K562 (cell line): Measurements from ENCODE around the gene ZFAND3. TPM values are rescaled to one million over a fixed set of nuclear protein-coding genes. Genes with fewer than 3 reads are reported as not detected.

Source experiments
- ATAC-seq: fragments of 200-7000 bp; cut with Tn5 transposase; 3 replicates; pipeline ENCODE4 v1.9.1; 2020; ENCODE audit warnings: moderate library complexity
- BruUV-seq: library from RNA; stranded (reverse); fragments of 400-500 nt; replicated peaks from 2 replicates; lab custom pipeline; 2021; lab: Mats Ljungman, UMichigan
- CTCF ChIA-PET: fragments of 300-600 bp; formaldehyde crosslinking; extraction: SDS; loops from one replicate; lab custom pipeline; 2021; ENCODE audit warnings: low intra/inter-chr PET ratio; lab: Yijun Ruan, JAX
- POLR2A ChIA-PET: fragments of 300-600, 350-650 bp; sonication (Branson Sonifier 250); formaldehyde crosslinking; extraction: SDS; loops from one replicate; lab custom pipeline; 2021; ENCODE audit warnings: antibody characterized with exemption, inconsistent platforms; lab: Yijun Ruan, JAX
- DNase-seq, 4 experiments: peaks; one replicate each; pipeline versions ENCODE4 v3.0.0 to v3.0.0-alpha.2; 2011 to 2018; ENCODE audit warnings: low spot score in 3 of 4, mixed read lengths in 3 of 4; ENCODE audit errors: extremely low read depth in 1 of 4
- FAIRE-seq: peaks from 2 replicates; lab custom pipeline; 2011; peaks lifted over from hg19 to GRCh38; lab: Jason Lieb, UNC
- H2AFZ ChIP-seq: 2 replicates; pipeline ENCODE4 v1.6.0; 2011; ENCODE audit warnings: low read depth, low read length, control low read depth, inconsistent platforms
- H3K27ac ChIP-seq: fragments of 200-600 bp; 3 replicates; pipeline ENCODE4 v1.8.0; 2011; ENCODE audit warnings: low read depth, mild to moderate bottlenecking, control low read depth, inconsistent platforms, low read length, moderate library complexity, mixed read lengths; ENCODE audit errors: extremely low read depth
- H3K27me3 ChIP-seq, 2 experiments: fragments of 300-600 bp in 1 of 2; 2 replicates in 1 of 2; 3 replicates in 1 of 2; pipeline versions ENCODE4 v1.6.0 to v1.8.0; 2011; ENCODE audit warnings: inconsistent platforms in 2 of 2, low read length in 2 of 2, mild to moderate bottlenecking in 1 of 2, mixed read lengths in 1 of 2, moderate library complexity in 1 of 2; ENCODE audit not compliant: control insufficient read depth in 2 of 2, insufficient read depth in 2 of 2
- H3K36me3 ChIP-seq: fragments of 300-600 bp; 3 replicates; pipeline ENCODE4 v1.8.0; 2011; ENCODE audit warnings: mild to moderate bottlenecking, low read length, inconsistent platforms; ENCODE audit not compliant: control insufficient read depth, insufficient read depth
- H3K4me1 ChIP-seq, 2 experiments: fragments of 200-600 bp in 1 of 2; replicated peaks in 1 of 2; 2 replicates in 1 of 2; 3 replicates in 1 of 2; pipeline versions ENCODE4 v1.5.1 to v1.8.0; 2011; ENCODE audit warnings: inconsistent platforms in 2 of 2, low read length in 2 of 2, mild to moderate bottlenecking in 1 of 2, mixed read lengths in 1 of 2, moderate library complexity in 1 of 2; ENCODE audit not compliant: control insufficient read depth in 2 of 2, insufficient read depth in 2 of 2
- H3K4me2 ChIP-seq: 2 replicates; pipeline ENCODE4 v1.6.1; 2011; ENCODE audit warnings: low read length, control low read depth, inconsistent platforms, mixed read lengths; ENCODE audit not compliant: insufficient read depth
- H3K4me3 ChIP-seq: fragments of 200-600 bp; sonication (generic), shearing (Covaris generic); 2 replicates; pipeline ENCODE4 v1.5.1; 2016; ENCODE audit warnings: control low read depth, inconsistent platforms
- H3K79me2 ChIP-seq: fragments of 200-600 bp; 3 replicates; pipeline ENCODE4 v1.8.0; 2011; ENCODE audit warnings: low read length, inconsistent platforms; ENCODE audit not compliant: control insufficient read depth, insufficient read depth
- H3K9ac ChIP-seq, 2 experiments: 2 replicates each; pipeline versions ENCODE4 v1.6.0 to v1.6.1; 2011; ENCODE audit warnings: low read depth in 2 of 2, low read length in 2 of 2, control low read depth in 1 of 2, inconsistent platforms in 1 of 2, mild to moderate bottlenecking in 1 of 2, mixed read lengths in 1 of 2; ENCODE audit not compliant: insufficient read depth in 1 of 2
- H3K9me1 ChIP-seq: one replicate; pipeline ENCODE4 v1.6.0; 2011; ENCODE audit warnings: inconsistent platforms, mild to moderate bottlenecking, low read length, moderate library complexity; ENCODE audit not compliant: control insufficient read depth, insufficient read depth
- H3K9me3 ChIP-seq: replicated peaks from 2 replicates; pipeline ENCODE4 v1.5.1; 2011; ENCODE audit warnings: low read depth, low read length, inconsistent platforms; ENCODE audit not compliant: control insufficient read depth, insufficient read depth
- H4K20me1 ChIP-seq: replicated peaks from 2 replicates; pipeline ENCODE4 v1.6.1; 2011; ENCODE audit warnings: low read length, inconsistent platforms, mixed read lengths; ENCODE audit not compliant: control insufficient read depth, insufficient read depth
- BRF2 ChIP-seq: IDR thresholded peaks from 3 replicates; pipeline ENCODE4 v1.6.1; 2011; ENCODE audit warnings: borderline replicate concordance, mild to moderate bottlenecking; ENCODE audit not compliant: insufficient read length, insufficient read depth
- HDGF ChIP-seq: fragments of 450-650 bp; IDR thresholded peaks from 2 replicates; pipeline ENCODE4 v1.6.1; 2016
- PHTF2 ChIP-seq: fragments of 250-450 bp; sonication (Bioruptor Pico); IDR thresholded peaks from 2 replicates; pipeline ENCODE4 v1.5.0; 2021; ENCODE audit warnings: mild to moderate bottlenecking
- ZNF780A ChIP-seq: fragments of 250-450 bp; sonication (Bioruptor Pico); IDR thresholded peaks from 2 replicates; pipeline ENCODE4 v1.5.0; 2021; ENCODE audit warnings: mild to moderate bottlenecking
- WGBS: fragments of 100-300 bp; shearing (Covaris generic); methylation state at CpG from one replicate; pipeline ENCODE4 v1.1.6; 2016; ENCODE audit warnings: low coverage, mixed read lengths; ENCODE audit not compliant: insufficient coverage; ENCODE audit errors: missing lambda C conversion rate; 5-methylcytosine and 5-hydroxymethylcytosine counted together
- in situ Hi-C: fragments of 300-500 bp; cut with MboI; formaldehyde crosslinking; loops from 4 replicates; pipeline ENCODE4 v1.15.0; 2018; ENCODE audit warnings: inconsistent platforms, mixed read lengths
- intact Hi-C: fragments of 100-400 bp; cut with micrococcal nuclease; formaldehyde crosslinking; loops from 2 replicates; pipeline ENCODE4 v1.14.2; 2022
- polyA plus RNA-seq, 8 experiments: library from polyadenylated mRNA; depleted of rRNA in 4 of 8; stranded (reverse) in 5 of 8; unstranded in 3 of 8; fragments of >200 nt; fragmentation: Nextera tagmentation in 2 of 8; fragmentation: Illumina TruSeq in 1 of 8; extraction: Ambion mirVana in 2 of 8; extraction: Trizol in 1 of 8; gene quantifications; 2 replicates each; pipeline versions ENCODE4 v1.2.1 to v1.2.3, GENCODE V29; 2011 to 2014; ENCODE audit warnings: inconsistent platforms in 1 of 8, missing spikeins in 1 of 8
- total RNA-seq, 7 experiments: library from RNA; depleted of rRNA in 6 of 7; stranded (reverse); fragments of >200 nt in 6 of 7; fragmentation: Illumina TruSeq in 2 of 7; extraction: Trizol in 2 of 7; gene quantifications; 2 replicates each; pipeline versions ENCODE4 v1.2.1 to v1.2.3, GENCODE V29; 2011 to 2021; ENCODE audit warnings: low replicate concordance in 1 of 7
- TF ChIP-seq, protein P1 (sequence below): sonication (generic); formaldehyde crosslinking; IDR thresholded peaks from 2 replicates; pipeline ENCODE4 v1.8.1; 2023; ENCODE audit warnings: mild to moderate bottlenecking, missing genetic modification reagents
- TF ChIP-seq, protein P2 (sequence below): fragments of 450-650 bp; IDR thresholded peaks from 2 replicates; pipeline ENCODE4 v1.6.1; 2016; ENCODE audit warnings: mild to moderate bottlenecking, moderate library complexity

The ZFAND3 gene
- total and polyA plus RNA-seq, 9 of the 15 experiments (the other 6 are each of a cell fraction or from before 2014, with no cell fraction given): 0.81 to 26.6 (median 11.8) TPM

DNA sequence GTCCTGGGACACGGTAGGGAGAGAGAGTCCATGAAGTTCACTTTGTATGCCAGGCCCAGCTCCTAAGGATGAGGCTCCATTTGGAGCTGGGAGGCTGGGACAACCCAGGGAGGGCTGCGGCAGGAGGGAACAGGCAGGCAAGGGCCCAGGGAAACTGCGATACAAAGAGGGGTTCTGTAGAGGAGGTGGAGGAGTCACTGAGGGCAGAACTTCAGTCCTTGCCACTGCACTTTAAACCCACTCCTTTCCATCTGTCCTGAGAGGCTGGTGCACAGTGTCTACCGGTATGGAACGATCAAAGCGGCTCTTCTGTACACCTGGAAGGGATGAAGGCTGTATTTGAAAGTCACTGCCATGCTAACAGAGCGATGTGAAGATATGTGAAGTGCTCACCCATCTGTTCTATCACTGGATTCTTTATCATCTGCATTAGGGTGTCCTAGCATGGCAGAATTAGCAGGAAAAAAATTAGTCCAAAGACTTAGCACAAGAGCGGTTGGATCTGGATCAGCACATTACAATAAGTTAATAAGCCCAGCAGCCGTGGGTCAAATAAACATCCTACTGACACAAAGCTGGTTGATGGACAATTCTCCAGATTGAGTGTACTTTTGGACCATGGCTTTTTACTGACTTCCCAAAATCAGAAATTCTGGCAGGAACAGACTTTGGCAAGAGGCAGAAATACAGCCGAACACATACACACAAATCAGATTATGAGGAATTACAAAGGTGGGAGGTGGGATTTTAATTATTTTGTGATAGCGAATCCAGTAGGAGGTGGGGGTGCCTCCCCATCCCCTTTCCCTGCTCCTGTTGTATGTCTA, 20.9 kb upstream of the ZFAND3 start:
- ChIA-PET POLR2A (interaction anchor here (2.2 kb wide), 1 partner anchor 10 kb away, joined by 8 read pairs; no protein-coding TSS in a partner anchor), CTCF (no interaction called here)
- Histone ChIP-seq H2AFZ (no peak overlapping the region), H3K27me3 (peaks cover 23 to 36% of the 10 kb centered on the region in 2 experiments), H3K9ac (no peak overlapping the region), H3K79me2 (no peaks in the 10 kb centered on the region), H3K4me3 (no peak overlapping the region), H3K9me1 (no peaks in the 10 kb centered on the region), H4K20me1 (0 out of 2 replicates have a peak, but pooled peaks cover 3% of the 10 kb centered on the region), H3K27ac (no peak overlapping the region), H3K4me1 (no peaks in the 10 kb centered on the region), H3K9me3 (no peaks in the 10 kb centered on the region), H3K4me2 (no peak overlapping the region), H3K36me3 (no peaks in the 10 kb centered on the region)
- no peak for DNase-seq
- FAIRE-seq: no peak
- ATAC-seq: no peak
- in situ Hi-C loops: loop anchor here (10.0 kb wide), 1 partner anchor 216 kb away; no protein-coding TSS in a partner anchor
- 1% methylated on average over 11 of the region's 11 CpGs for WGBS
- no TSS peak for BruUV-seq
- intact Hi-C loops: no loop called here
- TF ChIP-seq HDGF: no peak
- TF ChIP-seq BRF2: no peak
- no peak for TF ChIP-seq ZNF780A
- TF ChIP-seq, protein P1, sequence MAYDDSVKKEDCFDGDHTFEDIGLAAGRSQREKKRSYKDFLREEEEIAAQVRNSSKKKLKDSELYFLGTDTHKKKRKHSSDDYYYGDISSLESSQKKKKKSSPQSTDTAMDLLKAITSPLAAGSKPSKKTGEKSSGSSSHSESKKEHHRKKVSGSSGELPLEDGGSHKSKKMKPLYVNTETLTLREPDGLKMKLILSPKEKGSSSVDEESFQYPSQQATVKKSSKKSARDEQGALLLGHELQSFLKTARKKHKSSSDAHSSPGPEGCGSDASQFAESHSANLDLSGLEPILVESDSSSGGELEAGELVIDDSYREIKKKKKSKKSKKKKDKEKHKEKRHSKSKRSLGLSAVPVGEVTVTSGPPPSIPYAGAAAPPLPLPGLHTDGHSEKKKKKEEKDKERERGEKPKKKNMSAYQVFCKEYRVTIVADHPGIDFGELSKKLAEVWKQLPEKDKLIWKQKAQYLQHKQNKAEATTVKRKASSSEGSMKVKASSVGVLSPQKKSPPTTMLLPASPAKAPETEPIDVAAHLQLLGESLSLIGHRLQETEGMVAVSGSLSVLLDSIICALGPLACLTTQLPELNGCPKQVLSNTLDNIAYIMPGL: no peak
- TF ChIP-seq PHTF2 (CRISPR knock-in tag): no peak
- TF ChIP-seq, protein P2, sequence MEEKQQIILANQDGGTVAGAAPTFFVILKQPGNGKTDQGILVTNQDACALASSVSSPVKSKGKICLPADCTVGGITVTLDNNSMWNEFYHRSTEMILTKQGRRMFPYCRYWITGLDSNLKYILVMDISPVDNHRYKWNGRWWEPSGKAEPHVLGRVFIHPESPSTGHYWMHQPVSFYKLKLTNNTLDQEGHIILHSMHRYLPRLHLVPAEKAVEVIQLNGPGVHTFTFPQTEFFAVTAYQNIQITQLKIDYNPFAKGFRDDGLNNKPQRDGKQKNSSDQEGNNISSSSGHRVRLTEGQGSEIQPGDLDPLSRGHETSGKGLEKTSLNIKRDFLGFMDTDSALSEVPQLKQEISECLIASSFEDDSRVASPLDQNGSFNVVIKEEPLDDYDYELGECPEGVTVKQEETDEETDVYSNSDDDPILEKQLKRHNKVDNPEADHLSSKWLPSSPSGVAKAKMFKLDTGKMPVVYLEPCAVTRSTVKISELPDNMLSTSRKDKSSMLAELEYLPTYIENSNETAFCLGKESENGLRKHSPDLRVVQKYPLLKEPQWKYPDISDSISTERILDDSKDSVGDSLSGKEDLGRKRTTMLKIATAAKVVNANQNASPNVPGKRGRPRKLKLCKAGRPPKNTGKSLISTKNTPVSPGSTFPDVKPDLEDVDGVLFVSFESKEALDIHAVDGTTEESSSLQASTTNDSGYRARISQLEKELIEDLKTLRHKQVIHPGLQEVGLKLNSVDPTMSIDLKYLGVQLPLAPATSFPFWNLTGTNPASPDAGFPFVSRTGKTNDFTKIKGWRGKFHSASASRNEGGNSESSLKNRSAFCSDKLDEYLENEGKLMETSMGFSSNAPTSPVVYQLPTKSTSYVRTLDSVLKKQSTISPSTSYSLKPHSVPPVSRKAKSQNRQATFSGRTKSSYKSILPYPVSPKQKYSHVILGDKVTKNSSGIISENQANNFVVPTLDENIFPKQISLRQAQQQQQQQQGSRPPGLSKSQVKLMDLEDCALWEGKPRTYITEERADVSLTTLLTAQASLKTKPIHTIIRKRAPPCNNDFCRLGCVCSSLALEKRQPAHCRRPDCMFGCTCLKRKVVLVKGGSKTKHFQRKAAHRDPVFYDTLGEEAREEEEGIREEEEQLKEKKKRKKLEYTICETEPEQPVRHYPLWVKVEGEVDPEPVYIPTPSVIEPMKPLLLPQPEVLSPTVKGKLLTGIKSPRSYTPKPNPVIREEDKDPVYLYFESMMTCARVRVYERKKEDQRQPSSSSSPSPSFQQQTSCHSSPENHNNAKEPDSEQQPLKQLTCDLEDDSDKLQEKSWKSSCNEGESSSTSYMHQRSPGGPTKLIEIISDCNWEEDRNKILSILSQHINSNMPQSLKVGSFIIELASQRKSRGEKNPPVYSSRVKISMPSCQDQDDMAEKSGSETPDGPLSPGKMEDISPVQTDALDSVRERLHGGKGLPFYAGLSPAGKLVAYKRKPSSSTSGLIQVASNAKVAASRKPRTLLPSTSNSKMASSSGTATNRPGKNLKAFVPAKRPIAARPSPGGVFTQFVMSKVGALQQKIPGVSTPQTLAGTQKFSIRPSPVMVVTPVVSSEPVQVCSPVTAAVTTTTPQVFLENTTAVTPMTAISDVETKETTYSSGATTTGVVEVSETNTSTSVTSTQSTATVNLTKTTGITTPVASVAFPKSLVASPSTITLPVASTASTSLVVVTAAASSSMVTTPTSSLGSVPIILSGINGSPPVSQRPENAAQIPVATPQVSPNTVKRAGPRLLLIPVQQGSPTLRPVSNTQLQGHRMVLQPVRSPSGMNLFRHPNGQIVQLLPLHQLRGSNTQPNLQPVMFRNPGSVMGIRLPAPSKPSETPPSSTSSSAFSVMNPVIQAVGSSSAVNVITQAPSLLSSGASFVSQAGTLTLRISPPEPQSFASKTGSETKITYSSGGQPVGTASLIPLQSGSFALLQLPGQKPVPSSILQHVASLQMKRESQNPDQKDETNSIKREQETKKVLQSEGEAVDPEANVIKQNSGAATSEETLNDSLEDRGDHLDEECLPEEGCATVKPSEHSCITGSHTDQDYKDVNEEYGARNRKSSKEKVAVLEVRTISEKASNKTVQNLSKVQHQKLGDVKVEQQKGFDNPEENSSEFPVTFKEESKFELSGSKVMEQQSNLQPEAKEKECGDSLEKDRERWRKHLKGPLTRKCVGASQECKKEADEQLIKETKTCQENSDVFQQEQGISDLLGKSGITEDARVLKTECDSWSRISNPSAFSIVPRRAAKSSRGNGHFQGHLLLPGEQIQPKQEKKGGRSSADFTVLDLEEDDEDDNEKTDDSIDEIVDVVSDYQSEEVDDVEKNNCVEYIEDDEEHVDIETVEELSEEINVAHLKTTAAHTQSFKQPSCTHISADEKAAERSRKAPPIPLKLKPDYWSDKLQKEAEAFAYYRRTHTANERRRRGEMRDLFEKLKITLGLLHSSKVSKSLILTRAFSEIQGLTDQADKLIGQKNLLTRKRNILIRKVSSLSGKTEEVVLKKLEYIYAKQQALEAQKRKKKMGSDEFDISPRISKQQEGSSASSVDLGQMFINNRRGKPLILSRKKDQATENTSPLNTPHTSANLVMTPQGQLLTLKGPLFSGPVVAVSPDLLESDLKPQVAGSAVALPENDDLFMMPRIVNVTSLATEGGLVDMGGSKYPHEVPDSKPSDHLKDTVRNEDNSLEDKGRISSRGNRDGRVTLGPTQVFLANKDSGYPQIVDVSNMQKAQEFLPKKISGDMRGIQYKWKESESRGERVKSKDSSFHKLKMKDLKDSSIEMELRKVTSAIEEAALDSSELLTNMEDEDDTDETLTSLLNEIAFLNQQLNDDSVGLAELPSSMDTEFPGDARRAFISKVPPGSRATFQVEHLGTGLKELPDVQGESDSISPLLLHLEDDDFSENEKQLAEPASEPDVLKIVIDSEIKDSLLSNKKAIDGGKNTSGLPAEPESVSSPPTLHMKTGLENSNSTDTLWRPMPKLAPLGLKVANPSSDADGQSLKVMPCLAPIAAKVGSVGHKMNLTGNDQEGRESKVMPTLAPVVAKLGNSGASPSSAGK: no peak
